AG20443 (cell line): ENCODE data around the gene TRIM42.
A peak's percentile ranks its signal among the peaks of the same experiment; 100 is the strongest.

Experiments
- DNase-seq: peaks from one replicate; pipeline ENCODE4 v3.0.0; 2012; ENCODE audit warnings: low spot score, mixed read lengths

TRIM42 gene

DNA sequence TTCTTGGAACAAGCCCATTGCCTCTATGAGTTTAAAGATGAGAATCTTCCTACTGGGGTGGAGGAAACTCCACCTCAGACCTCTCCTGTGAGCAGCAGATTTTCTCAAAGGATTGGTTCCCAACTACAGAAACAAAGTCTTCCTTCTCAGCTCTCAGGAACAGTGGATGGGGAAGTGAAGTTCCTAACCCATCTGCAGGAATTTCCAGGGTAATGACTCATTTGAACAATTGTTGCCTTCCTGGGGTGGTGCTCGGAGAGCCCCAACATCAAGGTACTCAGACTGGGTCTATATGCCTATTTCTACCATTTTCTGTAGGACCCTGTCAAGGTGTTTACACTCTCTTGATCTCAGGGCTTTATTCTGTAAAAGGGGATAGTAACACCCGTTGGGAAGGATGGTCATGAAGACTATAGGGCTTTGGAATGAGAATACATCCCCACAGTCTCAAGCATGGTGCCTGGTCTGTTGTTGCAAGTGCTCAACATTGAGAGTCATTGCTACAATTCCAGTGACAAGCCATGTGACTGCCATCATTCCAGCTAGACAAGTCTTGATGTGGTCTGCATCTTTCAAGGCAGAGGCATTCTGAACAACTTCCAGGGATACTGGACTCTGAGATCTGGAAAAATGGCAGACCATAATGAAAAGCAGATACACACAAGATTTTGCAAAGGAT lies 33.0 kb downstream of the TRIM42 start:
- DNase-seq = no peak

DNA sequence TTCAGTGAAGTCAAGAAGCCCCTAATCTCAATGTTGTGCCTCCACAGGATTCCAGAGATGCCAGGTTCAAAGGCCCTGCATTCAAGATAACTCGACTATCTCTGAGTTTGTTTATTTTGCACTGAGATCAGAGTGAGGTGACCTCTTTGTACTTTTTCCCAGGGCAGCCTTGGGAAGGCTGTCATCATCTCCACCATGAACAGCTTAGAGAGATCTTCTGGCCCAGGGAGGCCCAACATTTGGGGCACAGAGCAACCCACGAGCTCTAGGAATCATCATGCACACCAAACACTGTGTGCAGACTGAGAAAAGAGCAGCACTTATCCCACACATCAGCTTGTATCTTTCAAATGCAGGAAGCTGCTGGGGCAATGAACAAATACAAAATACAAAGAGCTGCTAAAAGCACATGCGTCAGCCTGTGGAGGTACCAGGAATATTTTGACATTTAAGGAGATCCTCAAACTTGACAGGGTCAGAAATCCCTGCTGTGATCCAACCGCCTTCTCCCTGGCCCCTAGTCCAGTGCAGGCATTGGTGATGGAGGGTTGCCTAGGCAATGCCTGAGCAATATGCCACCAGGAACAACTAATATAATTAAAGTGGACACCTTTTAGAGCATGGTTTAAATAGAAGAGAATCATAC lies 33.6 kb downstream of the TRIM42 start:
- DNase-seq = no peak

DNA sequence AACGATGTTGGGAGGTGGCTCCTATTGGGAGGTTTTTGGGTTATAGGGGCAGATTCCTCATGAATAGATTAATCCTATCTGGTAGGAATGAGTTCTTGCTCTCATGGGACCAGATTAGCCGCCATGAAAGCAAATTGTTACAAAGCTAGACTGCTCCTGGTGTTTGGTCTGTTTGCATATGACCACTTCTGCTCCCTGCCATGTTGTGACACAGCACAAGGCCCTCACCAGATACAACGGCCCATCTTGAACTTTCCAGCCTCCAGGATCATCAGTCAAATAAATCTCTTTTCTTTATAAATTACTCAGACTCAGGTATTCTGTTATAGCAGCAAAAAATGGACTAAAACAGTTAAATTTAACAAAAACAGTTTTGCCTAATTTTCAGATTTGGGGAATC lies 34.4 kb downstream of the TRIM42 start:
- DNase-seq = no peak

DNA sequence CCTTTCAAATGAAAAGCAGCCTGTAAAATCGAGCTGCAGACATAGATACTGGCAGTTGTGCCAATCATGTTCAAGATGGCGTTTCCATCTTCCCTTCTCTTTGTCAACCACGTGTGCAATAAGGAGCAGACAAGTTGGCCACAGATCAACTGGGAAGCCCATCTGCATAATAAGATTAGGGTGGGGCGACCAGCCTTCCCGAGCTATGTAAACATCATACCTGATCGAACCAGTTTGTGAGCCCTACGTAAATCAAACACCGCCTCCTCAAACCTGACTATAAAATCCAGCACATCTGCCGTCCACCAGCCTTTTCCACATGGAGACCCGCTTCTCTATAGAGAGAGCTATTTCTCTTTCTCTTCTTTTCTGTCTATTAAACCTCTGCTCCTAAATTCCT lies 37.2 kb downstream of the TRIM42 start:
- DNase-seq = no peak

DNA sequence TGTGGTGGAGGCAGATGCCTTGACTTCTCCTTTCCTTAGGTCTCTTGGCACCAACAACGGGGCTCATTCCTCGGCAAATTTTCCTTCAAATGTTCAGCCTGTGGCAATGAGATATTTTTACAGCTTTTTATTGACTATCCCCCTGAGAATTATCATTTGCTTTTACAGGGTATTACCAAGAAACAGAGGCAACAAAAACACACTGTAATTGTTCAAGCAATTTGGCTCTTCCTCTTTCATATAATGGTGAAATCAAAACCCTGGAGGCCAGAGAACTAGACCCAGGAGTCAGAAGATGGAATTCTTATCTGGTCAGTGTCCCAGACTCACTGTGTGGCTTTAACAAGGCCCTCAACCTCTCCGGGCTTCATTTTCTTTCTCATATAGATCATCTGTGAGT lies 40.1 kb downstream of the TRIM42 start:
- no peak for DNase-seq

DNA sequence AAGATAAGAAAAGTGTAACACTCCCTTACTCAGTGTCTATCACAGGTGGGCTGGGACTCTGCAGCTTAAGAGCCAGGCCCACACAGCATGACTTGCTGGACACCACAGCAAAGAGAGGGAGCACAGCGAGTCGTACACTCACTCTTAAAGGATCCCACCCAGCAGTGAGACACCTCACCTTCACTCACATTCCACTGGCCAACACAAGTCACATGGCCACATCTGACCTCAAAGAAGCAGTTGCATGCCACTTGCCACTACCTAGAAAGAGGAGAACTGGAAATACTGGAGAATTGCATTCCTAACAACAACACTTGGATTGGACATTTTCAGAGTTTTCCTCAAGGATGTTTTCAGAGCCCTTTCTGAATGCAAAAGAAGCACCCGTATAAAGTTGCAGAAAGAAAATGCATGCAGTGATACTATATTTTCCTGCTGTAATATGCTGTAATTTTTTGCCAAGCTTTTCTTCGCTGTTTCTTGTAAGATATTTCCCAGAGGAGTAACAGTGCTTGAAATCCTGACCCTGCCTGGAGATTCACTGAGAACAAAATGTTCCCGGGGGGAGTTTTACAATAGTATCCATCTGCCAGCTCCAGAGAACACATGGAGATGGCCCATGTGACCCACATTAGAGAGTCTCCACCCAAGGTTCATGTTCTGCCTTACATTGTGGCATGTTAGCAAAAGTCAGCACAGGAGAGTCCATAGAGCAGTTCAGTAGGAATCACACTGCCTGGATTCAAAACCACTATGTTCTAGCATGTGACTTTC lies 42.2 kb downstream of the TRIM42 start:
- DNase-seq = no peak

DNA sequence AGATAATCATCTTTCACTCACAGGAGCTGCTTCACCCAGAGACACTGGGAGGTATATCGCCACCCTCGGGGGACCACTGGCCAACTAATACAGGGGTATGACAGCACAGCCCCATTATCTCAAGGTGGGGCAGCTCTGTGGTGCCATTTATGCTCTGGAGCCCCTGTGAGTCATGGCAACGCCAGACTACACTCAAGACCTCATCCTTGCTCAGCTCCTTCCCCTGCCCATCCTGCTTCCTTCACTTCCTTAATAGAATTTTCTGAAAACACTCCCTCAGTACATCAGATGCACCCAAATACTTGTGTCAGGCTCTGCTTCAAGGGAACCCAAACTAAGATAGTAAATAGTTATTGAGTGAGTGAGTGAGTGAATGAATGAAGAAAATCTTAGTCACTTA lies 45.7 kb downstream of the TRIM42 start:
- DNase-seq = no peak

DNA sequence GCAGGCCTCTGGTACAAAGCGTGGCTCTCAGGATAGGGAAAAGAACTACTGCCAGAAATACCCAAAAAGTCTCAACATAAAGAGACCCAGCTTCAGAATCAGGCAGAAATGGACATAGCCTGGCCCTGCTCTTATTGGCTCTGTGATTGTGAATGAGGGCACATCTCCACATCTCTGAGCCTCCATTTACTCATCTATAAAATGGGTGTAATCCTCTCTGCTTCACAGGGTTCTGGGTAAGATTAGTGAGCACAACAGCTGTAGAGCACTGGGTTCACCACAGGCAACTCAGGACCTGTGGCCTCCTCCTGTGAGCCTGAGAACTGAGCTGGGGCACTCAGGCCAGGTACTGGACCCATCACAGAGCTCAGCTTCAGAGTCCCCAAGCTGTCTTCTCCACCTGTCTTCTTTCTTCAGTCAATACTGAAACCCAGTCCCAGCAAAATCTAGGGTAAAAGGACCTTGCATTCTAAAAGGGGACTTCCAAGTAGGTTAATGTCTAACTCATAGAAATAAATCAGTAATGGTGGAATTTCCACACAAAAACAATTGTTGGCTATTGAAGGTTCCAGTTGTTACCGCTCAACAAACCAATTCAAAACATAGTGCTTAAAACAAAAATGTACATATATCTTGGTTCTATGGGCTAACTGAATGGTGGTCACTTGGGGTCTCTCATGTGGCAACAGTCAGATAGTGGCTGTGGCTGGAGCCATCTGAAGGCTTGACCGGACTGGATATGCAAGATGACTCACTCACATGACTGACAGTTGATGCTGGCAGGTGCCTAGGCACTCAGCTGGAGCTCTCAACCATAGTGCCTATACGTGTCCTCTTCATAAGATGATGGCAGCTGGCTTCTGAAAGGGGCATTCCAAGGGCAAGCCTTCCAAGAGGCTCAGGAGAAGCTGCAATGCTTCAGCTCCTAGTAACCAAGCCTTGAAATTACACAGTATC lies 47.3 kb downstream of the TRIM42 start:
- DNase-seq = no peak

DNA sequence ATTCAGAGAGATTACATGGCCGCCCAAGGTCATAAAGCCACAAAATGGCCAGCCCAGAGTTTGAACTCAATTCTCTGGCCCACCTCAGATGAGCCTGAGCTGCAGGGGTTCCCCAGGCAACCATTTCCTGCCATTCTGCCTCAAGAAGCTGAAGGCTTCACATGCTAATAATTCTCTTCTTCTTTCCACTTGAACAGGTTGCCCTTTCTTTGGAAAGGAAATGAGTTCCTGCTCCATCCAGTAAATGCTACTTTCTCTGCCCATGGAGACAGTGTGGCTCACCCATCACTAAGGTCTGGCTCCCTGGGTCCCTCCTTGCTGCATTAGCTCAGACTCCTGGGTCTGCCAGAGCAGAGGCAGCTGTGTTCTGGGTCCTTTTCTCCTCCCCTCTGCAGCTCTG lies 48.2 kb downstream of the TRIM42 start:
- DNase-seq = no peak

DNA sequence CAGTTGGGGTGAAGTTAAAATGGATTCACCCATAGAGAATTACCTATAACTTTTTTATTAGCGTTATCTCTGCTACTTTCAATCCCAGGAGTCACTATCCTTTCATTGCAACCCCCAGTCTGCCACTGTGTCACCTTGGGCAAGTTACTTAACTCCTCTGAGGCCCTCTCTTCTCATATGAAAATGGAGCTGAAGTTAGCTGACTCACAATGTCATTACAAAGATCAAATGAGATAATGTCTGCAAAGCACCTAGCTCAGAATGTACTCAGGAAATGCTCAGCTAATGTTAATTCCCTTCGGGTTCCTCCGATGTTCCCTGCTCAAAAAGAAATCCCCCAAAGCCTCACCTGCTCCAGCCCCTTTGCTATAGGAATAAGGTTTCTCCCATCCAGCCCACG lies 50.0 kb downstream of the TRIM42 start:
- no peak for DNase-seq

DNA sequence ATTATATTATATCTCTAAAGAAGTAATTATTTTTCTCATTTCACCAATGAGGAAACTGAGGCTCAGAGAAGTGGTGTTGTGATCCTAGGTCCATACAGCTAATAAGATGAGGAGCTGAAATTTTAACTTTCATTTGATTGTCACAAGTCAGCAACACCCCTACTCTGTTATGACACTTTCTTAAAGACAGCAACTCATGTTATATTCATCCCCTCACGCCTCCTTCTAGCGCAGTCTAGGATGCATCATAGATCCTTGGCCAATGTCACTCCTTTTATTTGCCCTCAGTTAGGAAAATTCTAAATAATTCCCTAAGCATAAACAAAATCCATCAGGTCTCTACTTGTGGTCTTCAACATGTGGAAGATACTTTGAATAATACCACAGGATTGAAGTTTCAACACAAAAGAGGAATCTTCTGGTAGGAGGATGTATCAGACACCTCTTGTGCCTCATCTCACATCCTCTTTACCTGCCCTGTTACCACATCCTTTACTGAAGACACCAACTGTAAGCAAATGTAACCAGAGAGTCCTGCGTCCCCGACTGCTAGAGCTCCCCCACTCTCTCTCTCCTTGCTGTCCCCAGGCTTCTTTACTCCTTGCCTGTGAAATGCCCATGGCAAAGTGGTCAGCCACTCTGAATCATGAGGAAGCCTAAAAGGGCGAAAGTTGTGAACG lies 53.7 kb downstream of the TRIM42 start:
- DNase-seq = no peak

DNA sequence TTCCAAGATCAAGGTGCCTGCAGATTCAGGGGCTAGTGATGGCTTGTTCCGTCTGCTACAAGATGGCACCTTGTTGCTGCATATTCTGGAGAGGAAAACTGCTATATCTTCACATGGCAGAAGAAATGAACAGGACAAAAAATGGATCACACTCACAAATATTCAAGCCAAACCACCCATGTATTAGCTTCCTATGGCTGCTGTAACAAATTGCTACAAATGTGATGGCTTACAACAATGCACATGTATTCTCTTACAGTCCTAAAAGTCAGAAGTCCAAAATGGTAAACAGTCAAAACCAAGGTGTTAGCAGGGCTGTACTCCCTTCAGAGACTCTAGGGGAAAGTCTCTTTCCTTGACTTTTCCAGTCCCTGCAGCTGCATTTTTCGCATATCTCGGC lies 55.8 kb downstream of the TRIM42 start:
- no peak for DNase-seq

DNA sequence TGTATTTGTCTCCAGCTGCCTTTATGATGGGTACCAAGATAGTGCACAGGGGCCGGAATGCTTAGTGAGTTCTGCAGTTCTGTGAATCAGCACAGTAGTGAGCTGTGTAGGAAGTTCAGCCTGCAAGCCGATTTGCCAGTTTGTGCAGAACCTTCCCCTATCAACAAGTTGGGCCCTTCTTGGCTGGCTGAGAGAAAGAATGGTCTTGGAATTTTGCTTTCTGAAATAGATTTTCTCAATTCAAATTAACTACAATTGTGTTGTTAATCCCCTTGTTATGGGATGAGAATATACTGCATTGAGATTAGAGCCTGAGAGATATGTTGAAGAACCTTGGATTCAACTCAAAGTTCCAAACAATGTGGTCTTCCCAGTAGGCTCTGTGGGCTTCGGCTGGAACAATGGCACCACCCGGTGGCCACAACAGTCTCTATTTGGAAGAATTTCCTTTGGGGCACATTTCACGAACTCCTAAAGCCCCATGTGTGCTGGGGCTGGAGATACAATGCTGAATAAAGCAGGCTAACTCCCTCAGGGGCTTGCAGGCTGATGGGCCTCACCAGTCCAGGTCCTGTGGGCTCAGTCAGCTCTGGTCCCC lies 59.1 kb downstream of the TRIM42 start:
- DNase-seq = peak; percentile 63

DNA sequence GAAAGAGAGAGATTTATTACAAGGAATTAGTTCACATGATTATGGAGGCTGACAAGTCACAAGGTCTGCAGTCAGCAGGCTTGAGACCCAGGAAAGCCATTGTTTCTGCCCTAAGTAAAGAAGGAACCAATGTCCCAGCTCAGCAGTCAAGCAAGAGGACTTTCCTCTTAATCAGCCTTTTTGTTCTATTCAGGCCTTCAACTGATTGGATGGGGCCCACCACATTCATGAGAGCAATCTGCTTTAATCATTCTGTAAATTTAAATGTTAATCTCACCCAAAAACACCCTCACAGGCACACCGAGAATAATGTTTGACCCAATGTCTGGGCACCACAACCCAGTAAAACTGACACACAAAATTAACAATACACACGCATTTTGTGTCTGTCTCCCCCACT lies 64.3 kb downstream of the TRIM42 start:
- DNase-seq = no peak

DNA sequence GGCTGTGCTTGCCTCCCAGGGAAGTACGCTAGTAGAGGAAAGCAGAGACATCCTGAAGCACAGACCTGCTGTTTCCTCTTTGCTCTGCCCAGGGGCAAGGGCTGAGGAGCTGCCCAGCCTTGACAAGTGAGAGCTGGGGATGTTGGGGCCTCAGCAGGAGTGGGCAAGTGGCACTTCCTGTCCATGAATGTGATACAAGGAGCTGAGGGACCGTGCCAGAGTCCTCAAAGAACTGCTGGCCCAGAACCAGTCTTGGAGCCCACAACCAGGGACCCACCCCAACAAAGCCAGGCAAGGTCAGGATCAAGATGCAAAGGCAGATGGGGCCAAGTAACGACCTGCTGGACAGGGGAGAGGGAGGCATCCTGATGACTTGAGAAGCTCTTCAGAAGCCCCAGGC lies 70.3 kb downstream of the TRIM42 start:
- DNase-seq = no peak

DNA sequence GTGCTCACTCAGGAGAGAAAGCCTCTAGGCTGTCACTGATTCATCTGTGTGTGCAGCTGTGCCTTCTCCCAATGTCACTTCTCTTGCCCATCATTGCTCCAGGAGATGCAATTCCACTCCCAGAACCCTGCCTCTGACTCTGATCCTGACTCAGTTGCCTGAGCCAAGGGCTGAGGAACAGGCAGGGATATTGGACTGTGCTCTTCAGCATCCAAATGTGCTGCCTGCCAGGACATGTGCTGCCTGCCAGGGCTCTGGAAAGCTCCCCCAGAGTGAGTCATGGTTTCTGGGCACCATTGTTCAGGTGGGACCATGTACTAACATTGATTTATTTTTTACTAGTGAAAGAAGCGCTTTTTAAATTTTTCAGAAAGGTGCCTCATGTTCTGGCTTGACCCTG lies 71.0 kb downstream of the TRIM42 start:
- DNase-seq = no peak
